RWPE1 (cell line): ENCODE results near the gene HNRNPA1.
"Not testable (repeated sequence)": the region's sequence is repeated elsewhere in the genome, so short reads cannot be mapped to it uniquely, and the experiment has no call there.

ENCODE experiments used
- CTCF ChIA-PET: fragments of 350-600 bp; sonication (Branson Sonifier 250); formaldehyde crosslinking; extraction: SDS; loops from one replicate; lab custom pipeline; 2021; lab: Yijun Ruan, JAX
- POLR2A ChIA-PET: fragments of 400-600 bp; formaldehyde crosslinking; extraction: SDS; loops from one replicate; lab custom pipeline; 2020; ENCODE audit warnings: antibody characterized with exemption; ENCODE audit not compliant: low non-redundant PET; lab: Yijun Ruan, JAX
- DNase-seq: peaks from one replicate; pipeline ENCODE4 v3.0.0; 2012; ENCODE audit warnings: low spot score
- H3K27ac ChIP-seq: fragments of 450-650 bp; 2 replicates; pipeline ENCODE4 v1.5.1; 2017
- TF ChIP-seq, protein P1 (sequence below): fragments of 450-650 bp; conservative IDR thresholded peaks from 2 replicates; pipeline ENCODE4 v1.5.1; 2017; ENCODE audit warnings: low read depth, mild to moderate bottlenecking

The HNRNPA1 gene

DNA sequence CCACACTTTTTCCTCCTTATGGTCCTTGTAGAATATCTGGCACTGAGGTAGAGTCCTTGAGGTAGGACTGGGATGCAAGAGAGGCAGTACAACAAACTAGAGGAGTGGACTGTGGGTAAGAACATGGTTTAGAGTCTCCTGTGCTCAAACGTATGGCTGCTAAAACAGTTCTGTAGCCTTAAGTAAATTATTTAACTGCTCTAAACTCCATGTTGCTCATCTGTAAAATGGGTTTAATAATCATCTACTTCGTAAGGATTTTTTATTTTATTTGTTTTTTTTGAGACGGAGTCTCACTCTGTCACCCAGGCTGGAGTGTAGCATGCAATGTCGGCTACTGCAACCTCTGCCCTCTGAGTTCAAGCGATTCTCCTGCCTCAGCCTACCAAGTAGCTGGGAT, 40.8 kb downstream of the HNRNPA1 start:
- ChIA-PET CTCF (no interaction called here), POLR2A (no interaction called here)
- DNase-seq: no peak
- H3K27ac ChIP-seq: no peak overlapping the region
- TF ChIP-seq, protein P1, sequence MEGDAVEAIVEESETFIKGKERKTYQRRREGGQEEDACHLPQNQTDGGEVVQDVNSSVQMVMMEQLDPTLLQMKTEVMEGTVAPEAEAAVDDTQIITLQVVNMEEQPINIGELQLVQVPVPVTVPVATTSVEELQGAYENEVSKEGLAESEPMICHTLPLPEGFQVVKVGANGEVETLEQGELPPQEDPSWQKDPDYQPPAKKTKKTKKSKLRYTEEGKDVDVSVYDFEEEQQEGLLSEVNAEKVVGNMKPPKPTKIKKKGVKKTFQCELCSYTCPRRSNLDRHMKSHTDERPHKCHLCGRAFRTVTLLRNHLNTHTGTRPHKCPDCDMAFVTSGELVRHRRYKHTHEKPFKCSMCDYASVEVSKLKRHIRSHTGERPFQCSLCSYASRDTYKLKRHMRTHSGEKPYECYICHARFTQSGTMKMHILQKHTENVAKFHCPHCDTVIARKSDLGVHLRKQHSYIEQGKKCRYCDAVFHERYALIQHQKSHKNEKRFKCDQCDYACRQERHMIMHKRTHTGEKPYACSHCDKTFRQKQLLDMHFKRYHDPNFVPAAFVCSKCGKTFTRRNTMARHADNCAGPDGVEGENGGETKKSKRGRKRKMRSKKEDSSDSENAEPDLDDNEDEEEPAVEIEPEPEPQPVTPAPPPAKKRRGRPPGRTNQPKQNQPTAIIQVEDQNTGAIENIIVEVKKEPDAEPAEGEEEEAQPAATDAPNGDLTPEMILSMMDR: no peak

DNA sequence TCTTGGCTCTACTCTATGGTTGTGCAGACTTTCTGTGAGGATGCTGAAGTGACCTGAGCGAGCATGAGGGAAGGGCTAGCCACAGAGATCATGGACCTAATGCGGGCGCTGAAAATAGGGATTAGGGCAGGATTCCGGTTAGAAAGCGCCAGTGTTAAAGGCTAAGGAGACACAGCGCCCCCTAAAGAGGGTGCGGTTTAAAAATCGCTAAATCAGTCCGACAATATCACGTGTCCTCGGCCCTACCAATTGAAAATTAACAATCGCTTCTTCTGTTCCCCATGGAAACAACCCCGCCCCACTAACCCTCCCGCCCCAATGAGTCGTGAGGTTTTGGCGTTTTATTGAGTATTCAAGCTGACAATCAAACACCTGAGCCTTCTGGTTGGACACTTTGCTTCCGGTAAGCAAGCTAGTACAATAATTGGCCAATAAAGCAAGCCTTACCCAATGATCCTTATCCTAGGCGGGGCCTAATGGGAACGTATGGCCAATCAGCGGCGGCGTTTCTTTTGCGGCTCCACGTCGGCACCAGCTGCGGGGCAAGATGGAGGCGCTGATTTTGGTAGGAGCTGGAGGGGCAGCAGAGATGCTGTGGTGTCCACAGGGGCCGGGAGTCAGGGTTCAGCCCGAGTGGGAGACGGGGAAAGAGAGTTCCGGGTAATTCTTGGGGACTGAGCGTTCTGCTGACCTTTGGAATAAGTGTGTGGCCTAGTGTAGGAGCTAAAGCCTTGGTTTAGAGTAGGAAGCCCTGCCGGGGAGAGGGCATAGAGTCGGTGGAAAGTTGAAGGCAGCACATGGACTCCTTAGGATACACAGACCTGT, 44.3 kb downstream of the HNRNPA1 start, which contains the start of gene COPZ1:
Gene COPZ1, plus strand, starts transcription at position 515 of the 825 bp plus-strand sequence. Its CDS starts 33 bp downstream, at position 548.
- POLR2A ChIA-PET: interaction anchor here (0.5 to 1.3 kb wide), 3 partner anchors 34 to 66 kb away, joined by 3 to 7 read pairs (median 3); partner anchors contain the start of gene HNRNPA1
- TF ChIP-seq, protein P1: peak; percentile 85
- DNase-seq: peak; percentile 98
- CTCF ChIA-PET: interaction anchor here (0.5 to 1.5 kb wide), 11 partner anchors 10 to 105 kb away, joined by 3 to 7 read pairs (median 3); no protein-coding TSS in a partner anchor
- peak within 1 kb of the TSS; percentile 74 for H3K27ac ChIP-seq

DNA sequence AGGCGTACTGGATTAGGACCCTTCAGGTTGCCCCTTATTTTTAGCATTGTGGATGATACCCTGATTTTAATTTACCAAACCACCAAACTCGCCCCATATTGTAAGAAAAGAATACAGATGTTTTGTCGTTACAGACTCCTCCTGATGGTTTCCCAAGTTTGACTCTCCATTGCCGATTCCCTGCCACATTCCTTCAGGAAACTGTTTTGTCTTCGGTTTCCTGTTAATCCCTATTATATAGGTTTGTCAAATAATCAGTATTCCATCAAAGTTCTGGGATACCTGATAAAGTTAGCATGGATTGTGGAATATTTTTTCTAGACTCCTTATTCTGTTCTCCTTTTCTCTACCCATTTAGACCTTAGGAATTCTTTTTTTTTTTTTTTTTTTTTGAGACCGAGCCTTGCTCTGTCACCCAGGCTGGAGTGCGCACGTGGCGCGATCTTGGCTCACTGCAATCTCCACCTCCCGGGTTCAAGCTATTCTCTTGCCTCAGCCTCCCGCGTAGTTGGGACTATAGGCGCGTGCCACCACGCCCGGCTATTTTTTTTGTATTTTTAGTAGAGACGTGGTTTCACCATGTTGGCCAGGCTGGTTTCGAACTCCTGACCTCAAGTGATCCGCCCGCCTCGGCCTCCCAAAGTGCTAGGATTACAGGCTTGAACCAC, 45.0 kb downstream of the HNRNPA1 start:
- ChIA-PET POLR2A (interaction anchor here (0.5 to 1.3 kb wide), 4 partner anchors 34 to 66 kb away, joined by 3 to 7 read pairs (median 3); partner anchors contain the start of gene HNRNPA1), CTCF (interaction anchor here (0.5 to 1.5 kb wide), 9 partner anchors 19 to 106 kb away, joined by 3 to 7 read pairs (median 3); no protein-coding TSS in a partner anchor)
- peak overlapping the region; percentile 74 for H3K27ac ChIP-seq
- not testable (repeated sequence) for DNase-seq

DNA sequence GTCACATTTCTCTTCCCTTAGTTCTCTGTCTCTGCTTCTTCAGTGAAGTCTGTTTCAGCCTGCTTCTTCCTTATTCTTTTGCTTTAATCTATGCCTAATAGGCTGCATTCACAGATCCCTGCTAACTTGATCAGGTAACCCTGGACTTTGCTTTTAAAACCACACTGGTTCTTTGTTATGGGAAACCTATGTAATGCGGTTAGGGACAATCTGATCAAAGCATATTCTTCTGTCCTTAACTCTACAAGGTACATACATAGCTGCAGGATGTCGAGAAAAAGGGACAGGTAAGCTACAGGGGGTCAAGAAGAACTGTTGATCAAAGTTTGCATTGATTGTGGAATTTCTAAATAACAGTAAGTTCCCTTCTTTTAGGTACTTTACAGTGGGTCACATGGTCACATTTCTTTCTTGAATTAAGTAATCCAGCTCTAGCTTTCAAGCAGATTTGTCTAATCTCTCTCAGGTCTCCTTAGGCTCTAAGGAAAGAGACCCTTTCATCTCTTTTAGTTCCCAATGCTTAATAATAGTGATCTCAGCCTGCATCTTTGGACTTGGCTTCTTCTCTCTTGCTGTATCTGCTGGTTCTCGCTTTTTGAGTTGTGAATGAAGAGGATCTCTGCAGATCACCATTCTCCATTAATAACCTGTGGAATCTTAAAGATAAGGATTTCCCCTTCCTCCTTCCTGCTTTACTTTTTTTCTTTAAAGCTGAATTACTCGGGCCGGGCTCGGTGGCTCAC, 48.2 kb downstream of the HNRNPA1 start:
- H3K27ac ChIP-seq: peak overlapping the region; percentile 70
- POLR2A ChIA-PET: no interaction called here
- TF ChIP-seq, protein P1: no peak
- CTCF ChIA-PET: interaction anchor here (0.5 to 0.7 kb wide), 5 partner anchors 7 to 42 kb away, joined by 3 to 8 read pairs (median 3); no protein-coding TSS in a partner anchor
- no peak for DNase-seq

DNA sequence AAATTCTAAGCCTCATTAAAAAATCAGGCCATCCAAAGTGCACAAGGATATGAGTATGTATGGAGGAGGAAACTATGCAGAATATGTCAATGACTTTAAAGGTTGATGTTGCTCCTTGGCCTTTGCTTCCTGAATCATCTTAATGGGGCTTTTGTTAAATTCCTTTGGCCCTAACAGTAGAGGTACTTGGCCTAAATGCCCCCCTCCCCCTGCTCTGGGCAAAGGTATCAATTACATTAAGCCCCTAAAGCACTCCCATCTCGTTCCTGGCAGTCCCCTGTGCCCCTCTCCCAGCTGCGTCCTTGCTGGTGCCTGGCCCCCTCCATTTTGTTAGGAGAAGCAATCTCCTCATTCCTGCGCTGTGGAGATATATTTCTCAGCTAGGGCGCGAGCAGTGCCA, 49.2 kb downstream of the HNRNPA1 start:
- CTCF ChIA-PET: interaction anchor here (0.5 to 0.6 kb wide), 3 partner anchors 21 to 122 kb away, joined by 3 to 8 read pairs (median 3); no protein-coding TSS in a partner anchor
- DNase-seq: no peak

DNA sequence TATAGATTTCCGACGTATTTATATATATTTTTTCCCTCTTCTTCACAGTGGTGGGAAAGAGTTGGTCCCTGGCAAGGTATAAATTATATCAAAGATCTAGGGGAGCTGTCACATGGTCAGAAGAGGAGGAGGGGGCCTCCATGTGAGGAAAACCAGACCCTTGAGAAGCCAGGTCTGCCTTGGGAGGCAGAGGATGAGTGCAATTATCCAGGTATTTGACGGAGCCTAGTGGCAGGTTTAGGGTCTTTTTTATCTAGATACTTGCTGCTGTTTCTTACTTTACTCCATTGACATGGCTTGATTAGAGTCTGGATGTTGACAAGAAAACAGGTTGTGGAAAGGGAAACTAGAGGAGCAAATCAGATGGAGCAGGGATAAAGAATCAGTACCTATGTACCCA, 49.9 kb downstream of the HNRNPA1 start:
- POLR2A ChIA-PET: no interaction called here
- no peak for DNase-seq
- H3K27ac ChIP-seq: no peak overlapping the region
- TF ChIP-seq, protein P1: no peak
- CTCF ChIA-PET: no interaction called here

More for the DNA sequence above, 49.2 kb downstream of the HNRNPA1 start:
- TF ChIP-seq, protein P1: no peak
- POLR2A ChIA-PET: no interaction called here
- H3K27ac ChIP-seq: peak overlapping the region; percentile 55
